Small intestine (tissue), 7 donors: ENCODE measurements around the gene INHBE. TPM values are rescaled to one million over a fixed set of nuclear protein-coding genes. Genes with fewer than 3 reads are reported as not detected.

Experiments used
- DNase-seq, 2 donors: peaks; one replicate each; pipeline versions ENCODE4 v3.0.0 to v3.0.0-alpha.2; 2013
- FAIRE-seq: peaks from 2 replicates; lab custom pipeline; 2012; peaks lifted over from hg19 to GRCh38; lab: Jason Lieb, UNC
- H3K27ac ChIP-seq, 3 donors: one replicate each; pipeline ENCODE4 v1.5.1; 2013; ENCODE audit warnings: low read length in 2 of 3, mild to moderate bottlenecking in 2 of 3, control low read depth in 1 of 3, inconsistent platforms in 1 of 3, low read depth in 1 of 3, moderate library complexity in 1 of 3
- H3K27me3 ChIP-seq, 3 donors: one replicate each; pipeline ENCODE4 v1.6.1; 2013; ENCODE audit warnings: low read length in 3 of 3, inconsistent platforms in 1 of 3; ENCODE audit not compliant: control insufficient read depth in 3 of 3, insufficient read depth in 3 of 3
- H3K36me3 ChIP-seq, 3 donors: one replicate each; pipeline ENCODE4 v1.6.1; 2013; ENCODE audit warnings: low read length in 3 of 3, inconsistent platforms in 1 of 3, low read depth in 1 of 3, mild to moderate bottlenecking in 1 of 3, moderate library complexity in 1 of 3; ENCODE audit not compliant: control insufficient read depth in 3 of 3, insufficient read depth in 2 of 3
- H3K4me1 ChIP-seq, 3 donors: one replicate each; pipeline ENCODE4 v1.6.1; 2013; ENCODE audit warnings: low read length in 2 of 3, inconsistent platforms in 1 of 3, low read depth in 1 of 3, mild to moderate bottlenecking in 1 of 3, moderate library complexity in 1 of 3; ENCODE audit not compliant: control insufficient read depth in 3 of 3, insufficient read depth in 2 of 3
- H3K4me3 ChIP-seq, 3 donors: one replicate each; pipeline ENCODE4 v1.5.1; 2013; ENCODE audit warnings: low read length in 3 of 3, control low read depth in 1 of 3, inconsistent platforms in 1 of 3, low read depth in 1 of 3, mild to moderate bottlenecking in 1 of 3, moderate library complexity in 1 of 3
- H3K9me3 ChIP-seq, 2 donors: one replicate each; pipeline ENCODE4 v1.6.1; 2013; ENCODE audit warnings: low read depth in 1 of 2, low read length in 1 of 2; ENCODE audit not compliant: control insufficient read depth in 2 of 2, insufficient read depth in 1 of 2
- WGBS, 3 donors: extraction: QIAGEN DNeasy Blood & Tissue Kit; methylation state at CpG; one replicate each; pipeline ENCODE4 v1.1.7; 2013; 5-methylcytosine and 5-hydroxymethylcytosine counted together
- polyA plus RNA-seq, 4 donors: library from polyadenylated mRNA; stranded (reverse) in 3 of 4; unstranded in 1 of 4; fragments of 200-250 nt in 3 of 4; fragments of 120-200 nt in 1 of 4; gene quantifications; one replicate each; pipeline versions ENCODE4 v1.2.1 to v1.2.3, GENCODE V29; 2013
- donor health status: healthy with polysubstance abuse.
- donor health status: control.
- donor health status: control.
- donor health status: Bipolar disorder and iron deficiency.
- donor health status: healthy.

The INHBE gene
- polyA plus RNA-seq, 4 donors: 0.21 to 1.4 TPM; not detected in 2

DNA sequence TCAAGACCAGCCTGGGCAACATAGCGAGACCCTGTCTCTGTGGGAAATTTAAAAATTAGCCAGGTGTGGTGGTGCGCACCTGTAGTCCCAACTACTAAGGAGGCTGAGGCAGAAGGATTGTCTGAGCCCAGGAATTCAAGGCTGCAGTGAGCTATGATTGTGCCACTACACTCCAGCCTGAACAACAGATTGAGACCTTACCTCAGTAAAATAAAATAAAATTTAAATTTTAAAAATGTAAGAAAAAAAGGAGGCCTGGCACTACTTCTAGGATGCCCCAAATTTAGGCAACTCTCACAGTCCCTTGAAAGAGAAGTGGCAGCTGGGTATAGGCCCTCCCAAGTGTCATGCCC, 918 bp upstream of the INHBE start:
- Histone ChIP-seq H3K36me3 (no peaks in the 10 kb centered on the region), H3K4me1 (peaks cover 0 to 65% (median 0%) of the 10 kb centered on the region in 3 donors), H3K4me3 (no peak overlapping the region), H3K27ac (peak overlapping the region in 1 of 3 donors; percentile 67), H3K9me3 (peaks cover 0 to 1% of the 10 kb centered on the region in 2 donors), H3K27me3 (no peaks in the 10 kb centered on the region)
- WGBS, 3 donors: 95 to 100% (median 100%) methylated on average over 2 of the region's 2 CpGs
- no peak for FAIRE-seq
- DNase-seq: no peak

DNA sequence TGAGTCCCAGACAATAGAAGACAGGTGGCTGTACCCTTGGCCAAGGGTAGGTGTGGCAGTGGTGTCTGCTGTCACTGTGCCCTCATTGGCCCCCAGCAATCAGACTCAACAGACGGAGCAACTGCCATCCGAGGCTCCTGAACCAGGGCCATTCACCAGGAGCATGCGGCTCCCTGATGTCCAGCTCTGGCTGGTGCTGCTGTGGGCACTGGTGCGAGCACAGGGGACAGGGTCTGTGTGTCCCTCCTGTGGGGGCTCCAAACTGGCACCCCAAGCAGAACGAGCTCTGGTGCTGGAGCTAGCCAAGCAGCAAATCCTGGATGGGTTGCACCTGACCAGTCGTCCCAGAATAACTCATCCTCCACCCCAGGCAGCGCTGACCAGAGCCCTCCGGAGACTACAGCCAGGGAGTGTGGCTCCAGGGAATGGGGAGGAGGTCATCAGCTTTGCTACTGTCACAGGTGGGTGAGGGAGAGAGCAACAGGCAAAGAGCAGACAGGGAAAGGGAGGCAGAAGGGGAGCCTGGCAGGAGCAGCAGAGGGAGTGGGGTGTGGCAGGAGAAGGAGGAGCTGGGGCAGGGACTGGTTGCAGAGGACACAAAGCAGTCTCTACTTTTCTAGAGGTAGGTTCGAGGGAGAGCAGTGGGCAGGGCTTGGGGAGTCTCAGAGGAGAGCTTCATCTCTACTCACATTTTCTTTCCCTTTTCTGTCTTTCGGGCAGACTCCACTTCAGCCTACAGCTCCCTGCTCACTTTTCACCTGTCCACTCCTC, 452 bp downstream of the INHBE start:
- no peak for FAIRE-seq
- Histone ChIP-seq H3K4me3 (no peak overlapping the region), H3K27me3 (peaks cover 0 to 4% (median 0%) of the 10 kb centered on the region in 3 donors), H3K4me1 (peaks cover 0 to 65% (median under 1%) of the 10 kb centered on the region in 3 donors), H3K9me3 (no peaks in the 10 kb centered on the region), H3K36me3 (no peaks in the 10 kb centered on the region), H3K27ac (peak overlapping the region in 1 of 3 donors; percentile 67)
- WGBS, 3 donors: 31 to 56% (median 37%) methylated on average over 10 of the region's 10 CpGs
- no peak for DNase-seq

DNA sequence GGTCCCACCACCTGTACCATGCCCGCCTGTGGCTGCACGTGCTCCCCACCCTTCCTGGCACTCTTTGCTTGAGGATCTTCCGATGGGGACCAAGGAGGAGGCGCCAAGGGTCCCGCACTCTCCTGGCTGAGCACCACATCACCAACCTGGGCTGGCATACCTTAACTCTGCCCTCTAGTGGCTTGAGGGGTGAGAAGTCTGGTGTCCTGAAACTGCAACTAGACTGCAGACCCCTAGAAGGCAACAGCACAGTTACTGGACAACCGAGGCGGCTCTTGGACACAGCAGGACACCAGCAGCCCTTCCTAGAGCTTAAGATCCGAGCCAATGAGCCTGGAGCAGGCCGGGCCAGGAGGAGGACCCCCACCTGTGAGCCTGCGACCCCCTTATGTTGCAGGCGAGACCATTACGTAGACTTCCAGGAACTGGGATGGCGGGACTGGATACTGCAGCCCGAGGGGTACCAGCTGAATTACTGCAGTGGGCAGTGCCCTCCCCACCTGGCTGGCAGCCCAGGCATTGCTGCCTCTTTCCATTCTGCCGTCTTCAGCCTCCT, 1.1 kb downstream of the INHBE start:
- DNase-seq (peak; percentile 52 to 73), FAIRE-seq (no peak)
- no peaks in the 10 kb centered on the region for H3K36me3 ChIP-seq
- H3K9me3 ChIP-seq: no peaks in the 10 kb centered on the region
- H3K4me1 ChIP-seq: peaks cover 2 to 66% (median 5%) of the 10 kb centered on the region in 3 donors
- WGBS, 3 donors: 30 to 39% (median 36%) methylated on average over 14 to 15 of the region's 15 CpGs
- H3K27ac ChIP-seq: no peak overlapping the region
- H3K4me3 ChIP-seq: no peak overlapping the region
- peaks cover 0 to 11% (median 0%) of the 10 kb centered on the region in 3 donors for H3K27me3 ChIP-seq

DNA sequence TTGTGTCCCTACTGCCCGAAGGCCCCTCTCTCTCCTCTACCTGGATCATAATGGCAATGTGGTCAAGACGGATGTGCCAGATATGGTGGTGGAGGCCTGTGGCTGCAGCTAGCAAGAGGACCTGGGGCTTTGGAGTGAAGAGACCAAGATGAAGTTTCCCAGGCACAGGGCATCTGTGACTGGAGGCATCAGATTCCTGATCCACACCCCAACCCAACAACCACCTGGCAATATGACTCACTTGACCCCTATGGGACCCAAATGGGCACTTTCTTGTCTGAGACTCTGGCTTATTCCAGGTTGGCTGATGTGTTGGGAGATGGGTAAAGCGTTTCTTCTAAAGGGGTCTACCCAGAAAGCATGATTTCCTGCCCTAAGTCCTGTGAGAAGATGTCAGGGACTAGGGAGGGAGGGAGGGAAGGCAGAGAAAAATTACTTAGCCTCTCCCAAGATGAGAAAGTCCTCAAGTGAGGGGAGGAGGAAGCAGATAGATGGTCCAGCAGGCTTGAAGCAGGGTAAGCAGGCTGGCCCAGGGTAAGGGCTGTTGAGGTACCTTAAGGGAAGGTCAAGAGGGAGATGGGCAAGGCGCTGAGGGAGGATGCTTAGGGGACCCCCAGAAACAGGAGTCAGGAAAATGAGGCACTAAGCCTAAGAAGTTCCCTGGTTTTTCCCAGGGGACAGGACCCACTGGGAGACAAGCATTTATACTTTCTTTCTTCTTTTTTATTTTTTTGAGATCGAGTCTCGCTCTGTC, 1.8 kb downstream of the INHBE start:
- peaks cover 3 to 64% (median 5%) of the 10 kb centered on the region in 3 donors for H3K4me1 ChIP-seq
- H3K4me3 ChIP-seq: no peak overlapping the region
- FAIRE-seq: no peak
- WGBS, 3 donors: 84 to 93% (median 88%) methylated on average over 6 of the region's 6 CpGs
- no peaks in the 10 kb centered on the region for H3K9me3 ChIP-seq
- H3K36me3 ChIP-seq: no peaks in the 10 kb centered on the region
- H3K27ac ChIP-seq: no peak overlapping the region
- peaks cover 0 to 17% (median 0%) of the 10 kb centered on the region in 3 donors for H3K27me3 ChIP-seq
- DNase-seq: no peak

DNA sequence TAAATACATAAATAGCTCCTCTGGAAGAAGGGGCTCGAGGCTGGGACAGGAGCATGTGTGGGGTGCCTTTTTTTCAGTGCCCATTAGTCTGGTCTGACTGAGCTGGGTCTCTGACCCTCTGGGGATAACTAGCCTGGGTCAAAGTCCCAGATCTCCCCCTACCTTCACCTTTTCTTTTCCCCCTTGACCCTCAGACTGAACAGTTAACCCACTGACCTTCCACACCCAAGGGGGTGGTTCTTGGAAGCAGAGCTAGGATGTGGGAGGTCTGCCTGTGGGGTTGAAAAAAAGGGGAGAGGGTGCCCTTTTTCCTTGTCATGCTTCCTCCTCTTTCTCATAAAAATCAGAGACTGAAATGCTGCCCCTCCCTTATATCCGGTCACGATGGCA, 3.6 kb downstream of the INHBE start:
- Histone ChIP-seq H3K27me3 (peaks cover 0 to 17% (median 0%) of the 10 kb centered on the region in 3 donors), H3K4me1 (peaks cover 3 to 53% (median 5%) of the 10 kb centered on the region in 3 donors), H3K27ac (peak overlapping the region; percentile 21 to 80 (median 69)), H3K36me3 (no peaks in the 10 kb centered on the region), H3K4me3 (peak overlapping the region in 2 of 3 donors; percentile 55 to 87), H3K9me3 (no peaks in the 10 kb centered on the region)
- DNase-seq (no peak), FAIRE-seq (no peak)
- 27 to 34% (median 28%) methylated on average over 3 of the region's 3 CpGs for WGBS, 3 donors

DNA sequence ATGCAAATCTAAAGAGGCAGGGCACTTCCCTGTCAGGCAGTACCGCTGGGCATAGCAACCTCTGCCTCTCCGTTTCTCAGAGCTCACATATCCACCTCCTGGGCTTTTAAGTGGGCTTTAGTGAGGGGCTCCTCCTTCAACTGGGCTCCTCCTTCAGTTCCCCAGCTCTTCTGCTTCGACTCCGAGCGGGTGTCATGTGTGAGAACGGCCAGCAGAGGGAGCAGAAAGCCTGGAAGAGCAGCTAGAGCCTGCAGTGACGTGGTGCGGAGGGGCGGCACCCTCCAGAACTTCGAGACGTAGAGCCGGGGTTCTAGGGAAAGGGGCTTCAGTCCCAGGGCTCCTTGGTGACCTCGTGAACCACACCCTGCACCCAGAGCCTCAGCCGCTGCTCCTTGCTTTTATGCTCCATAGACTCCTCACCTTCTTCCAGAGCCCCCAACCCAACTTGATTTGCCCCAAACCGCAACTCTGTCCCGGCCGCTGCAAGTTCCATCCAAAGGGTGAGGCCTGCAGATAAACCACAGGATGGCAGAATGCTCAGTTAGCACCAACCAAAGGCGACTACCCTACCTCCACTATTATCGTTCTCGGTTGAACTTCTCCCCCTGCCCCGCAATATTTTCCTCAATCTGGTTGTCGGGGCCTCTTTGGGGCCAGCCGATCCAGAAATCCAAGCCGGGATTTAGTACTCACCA, 4.1 kb downstream of the INHBE start:
- Histone ChIP-seq H3K27ac (peak overlapping the region; percentile 58 to 80 (median 69)), H3K9me3 (no peaks in the 10 kb centered on the region), H3K36me3 (peaks cover 0 to 5% (median 0%) of the 10 kb centered on the region in 3 donors), H3K27me3 (peaks cover 0 to 17% (median 0%) of the 10 kb centered on the region in 3 donors), H3K4me3 (peak overlapping the region; percentile 54 to 87 (median 55)), H3K4me1 (peaks cover 3 to 48% (median 5%) of the 10 kb centered on the region in 3 donors)
- DNase-seq (peak; percentile 93 to 98), FAIRE-seq (no peak)
- WGBS, 3 donors: 0% methylated on average over 22 to 24 of the region's 24 CpGs

DNA sequence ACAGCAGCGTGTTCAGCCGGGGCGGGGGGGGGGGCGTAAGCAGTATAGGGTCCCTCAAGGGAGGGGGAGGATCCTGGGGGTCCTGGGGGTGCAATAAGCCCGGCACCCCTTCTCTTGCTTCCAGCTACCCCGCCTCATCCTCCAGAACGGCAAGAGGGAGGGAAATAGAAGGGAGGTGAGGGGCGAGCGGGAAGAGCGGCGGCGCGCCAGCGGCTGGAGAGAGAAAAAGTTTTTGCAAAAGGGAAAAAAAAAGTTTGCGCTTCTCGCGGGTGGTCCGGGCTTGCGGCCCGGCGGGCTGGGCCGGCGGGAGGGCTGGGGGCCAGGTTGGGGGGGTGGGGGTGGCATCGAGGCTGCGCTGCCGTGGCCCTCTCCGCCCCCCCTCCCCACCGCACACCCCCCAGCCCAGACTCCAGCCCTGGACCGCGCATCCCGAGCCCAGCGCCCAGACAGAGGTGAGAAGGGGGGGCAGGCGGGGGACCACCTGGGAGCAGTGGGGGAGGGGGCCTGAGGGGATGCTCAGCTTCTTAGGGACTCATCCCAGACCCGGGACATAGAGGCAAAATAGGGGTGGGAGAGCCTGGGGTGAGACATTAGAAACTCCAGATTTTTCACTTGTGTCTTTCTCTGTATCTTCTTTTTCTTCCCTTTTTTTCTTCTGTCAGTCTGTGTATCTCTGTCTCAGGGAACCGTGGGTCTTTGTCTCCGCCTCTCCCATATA, 4.8 kb downstream of the INHBE start, which contains the start of gene GLI1:
GLI1 (plus strand) TSS at position 36 of the 718 bp plus-strand sequence. CDS start 3,907 bp downstream, outside the sequence.
- Histone ChIP-seq H3K27me3 (peaks cover 0 to 17% (median 0%) of the 10 kb centered on the region in 3 donors), H3K4me1 (peaks cover 3 to 42% (median 5%) of the 10 kb centered on the region in 3 donors), H3K9me3 (no peaks in the 10 kb centered on the region), H3K36me3 (peaks cover 0 to 8% (median 0%) of the 10 kb centered on the region in 3 donors), H3K4me3 (peak within 1 kb of the TSS; percentile 54 to 87 (median 55)), H3K27ac (peak within 1 kb of the TSS; percentile 58 to 80 (median 69))
- peak in 1 of 2 donors; percentile 21 for DNase-seq
- 0 to 1% (median 1%) methylated on average over 21 to 36 of the region's 36 CpGs for WGBS, 3 donors
- no peak for FAIRE-seq
